Parathyroid adenoma (tissue), 2 donors: Measurements from ENCODE around the gene ABHD6.
"Not testable (repeated sequence)": the region's sequence is repeated elsewhere in the genome, so short reads cannot be mapped to it uniquely, and the experiment has no call there.

Source experiments
- H2AFZ ChIP-seq: fragments of 300-600 bp; sonication (generic); one replicate; pipeline ENCODE4 v1.7.0; 2017; ENCODE audit warnings: antibody characterized with exemption, mild to moderate bottlenecking
- H3K27ac ChIP-seq: fragments of 300-600 bp; sonication (generic); one replicate; pipeline ENCODE4 v1.7.0; 2017
- H3K27me3 ChIP-seq: fragments of 300-600 bp; sonication (generic); one replicate; pipeline ENCODE4 v1.7.0; 2017; ENCODE audit warnings: low read length; ENCODE audit not compliant: control insufficient read depth, insufficient read depth
- H3K36me3 ChIP-seq: fragments of 300-600 bp; sonication (generic); one replicate; pipeline ENCODE4 v1.7.0; 2017; ENCODE audit warnings: low read length; ENCODE audit not compliant: control insufficient read depth, insufficient read depth
- H3K4me1 ChIP-seq: fragments of 300-600 bp; sonication (generic); one replicate; pipeline ENCODE4 v1.7.0; 2017; ENCODE audit warnings: control low read depth
- H3K4me2 ChIP-seq: fragments of 300-600 bp; sonication (generic); one replicate; pipeline ENCODE4 v1.7.0; 2017; ENCODE audit warnings: low read length
- H3K4me3 ChIP-seq: fragments of 300-600 bp; sonication (generic); one replicate; pipeline ENCODE4 v1.7.0; 2017; ENCODE audit warnings: low read depth, low read length
- H3K79me2 ChIP-seq: fragments of 300-600 bp; sonication (generic); one replicate; pipeline ENCODE4 v1.7.0; 2017; ENCODE audit warnings: control low read depth
- H3K9ac ChIP-seq: fragments of 300-600 bp; sonication (generic); one replicate; pipeline ENCODE4 v1.7.0; 2017; ENCODE audit warnings: mild to moderate bottlenecking
- H3K9me3 ChIP-seq: fragments of 300-600 bp; sonication (generic); one replicate; pipeline ENCODE4 v1.7.0; 2017; ENCODE audit warnings: low read length; ENCODE audit not compliant: control insufficient read depth
- CTCF ChIP-seq: fragments of 300-600 bp; sonication (generic); IDR thresholded peaks from one replicate; pipeline ENCODE4 v1.7.0; 2017; ENCODE audit warnings: antibody characterized with exemption, mild to moderate bottlenecking
- donor health status: primary hyperparathyroidism.

Gene ABHD6

GRCh38 chr3:58260733-58261132 is 23.1 kb downstream of the ABHD6 start:
- Histone ChIP-seq H3K27me3 (no peaks in the 10 kb centered on the region), H3K36me3 (no peaks in the 10 kb centered on the region), H3K4me2 (no peak overlapping the region), H3K9me3 (no peaks in the 10 kb centered on the region), H3K9ac (no peak overlapping the region), H3K27ac (no peak overlapping the region), H3K4me3 (no peak overlapping the region), H2AFZ (no peak overlapping the region), H3K4me1 (no peaks in the 10 kb centered on the region), H3K79me2 (no peaks in the 10 kb centered on the region)
- TF ChIP-seq CTCF, result no peak

- H3K27ac ChIP-seq, result no peak overlapping the region
- no peak for TF ChIP-seq CTCF
- H3K36me3 ChIP-seq, result no peaks in the 10 kb centered on the region
- H3K79me2 ChIP-seq, result no peaks in the 10 kb centered on the region
- no peak overlapping the region for H3K9ac ChIP-seq
- H2AFZ ChIP-seq, result no peak overlapping the region
- H3K4me3 ChIP-seq, result no peak overlapping the region
- H3K9me3 ChIP-seq, result no peaks in the 10 kb centered on the region
- no peaks in the 10 kb centered on the region for H3K27me3 ChIP-seq
- no peak overlapping the region for H3K4me2 ChIP-seq
- no peaks in the 10 kb centered on the region for H3K4me1 ChIP-seq
Observed at GRCh38 chr3:58261954-58262666, 24.5 kb downstream of the ABHD6 start.

- H3K27ac ChIP-seq, result no peak overlapping the region
- no peaks in the 10 kb centered on the region for H3K36me3 ChIP-seq
- no peak for TF ChIP-seq CTCF
- no peaks in the 10 kb centered on the region for H3K4me1 ChIP-seq
- H3K9ac ChIP-seq, result no peak overlapping the region
- H3K79me2 ChIP-seq, result no peaks in the 10 kb centered on the region
- no peaks in the 10 kb centered on the region for H3K27me3 ChIP-seq
- no peak overlapping the region for H2AFZ ChIP-seq
- H3K9me3 ChIP-seq, result no peaks in the 10 kb centered on the region
- no peak overlapping the region for H3K4me3 ChIP-seq
- H3K4me2 ChIP-seq, result no peak overlapping the region
Observed at GRCh38 chr3:58266577-58266976, 29.0 kb downstream of the ABHD6 start.

- H2AFZ ChIP-seq, H3K4me3 ChIP-seq, H3K9ac ChIP-seq, H3K9me3 ChIP-seq, H3K4me2 ChIP-seq, H3K79me2 ChIP-seq, H3K4me1 ChIP-seq, H3K27ac ChIP-seq, H3K27me3 ChIP-seq, H3K36me3 ChIP-seq: not testable (repeated sequence)
Observed at GRCh38 chr3:58267543-58267942, 30.0 kb downstream of the ABHD6 start.

- Histone ChIP-seq H2AFZ (no peak overlapping the region), H3K4me1 (no peaks in the 10 kb centered on the region), H3K27ac (no peak overlapping the region), H3K9me3 (no peaks in the 10 kb centered on the region), H3K36me3 (no peaks in the 10 kb centered on the region), H3K4me2 (no peak overlapping the region), H3K79me2 (no peaks in the 10 kb centered on the region), H3K27me3 (no peaks in the 10 kb centered on the region), H3K9ac (no peak overlapping the region), H3K4me3 (no peak overlapping the region)
- no peak for TF ChIP-seq CTCF
Observed at GRCh38 chr3:58269356-58269755, 31.8 kb downstream of the ABHD6 start.
